T-helper 17 cell (primary cell): Measurements from ENCODE around the gene PCBP3. TPM values are rescaled to one million over a fixed set of nuclear protein-coding genes. Genes with fewer than 3 reads are reported as not detected.
"Not testable (repeated sequence)": the region's sequence is repeated elsewhere in the genome, so short reads cannot be mapped to it uniquely, and the experiment has no call there.

Experiments used
- ATAC-seq: fragments of 150-1000 bp; cut with Tn5 transposase; 2 replicates; pipeline ENCODE4 v1.10.0; 2021; ENCODE audit warnings: mild to moderate bottlenecking, moderate library complexity
- DNase-seq, 3 donors: peaks; one replicate each; pipeline versions ENCODE4 v3.0.0 to v3.0.0-alpha.2; 2020 to 2021
- H3K9me3 ChIP-seq: one replicate; pipeline ENCODE4 v1.7.0; 2013; ENCODE audit warnings: low read length, mild to moderate bottlenecking; ENCODE audit not compliant: control insufficient read depth, poor library complexity, severe bottlenecking
- H3K27ac Mint-ChIP-seq: one replicate; pipeline ENCODE4 v1.8.0; 2022; ENCODE audit warnings: mild to moderate bottlenecking, moderate library complexity, mixed read lengths
- H3K27me3 Mint-ChIP-seq: one replicate; pipeline ENCODE4 v1.8.0; 2022; ENCODE audit warnings: mixed read lengths
- H3K36me3 Mint-ChIP-seq: one replicate; pipeline ENCODE4 v1.8.0; 2022; ENCODE audit warnings: low read depth, mixed read lengths
- H3K4me1 Mint-ChIP-seq: one replicate; pipeline ENCODE4 v1.8.0; 2022; ENCODE audit warnings: mild to moderate bottlenecking, mixed read lengths
- H3K4me3 Mint-ChIP-seq: one replicate; pipeline ENCODE4 v1.8.0; 2022; ENCODE audit warnings: mild to moderate bottlenecking, moderate library complexity, mixed read lengths
- total RNA-seq, 4 donors: library from RNA in 2 of 4; stranded (reverse) in 2 of 4; gene quantifications; one replicate each; pipeline ENCODE4 v1.2.3 and lab custom pipeline; 2022 to 2026

Gene PCBP3
- total RNA-seq, 2 donors from 2014 or later = 0.91 to 4.2 TPM

- H3K4me1 Mint-ChIP-seq, ATAC-seq, H3K9me3 ChIP-seq, H3K36me3 Mint-ChIP-seq, H3K27ac Mint-ChIP-seq, H3K4me3 Mint-ChIP-seq, DNase-seq: not testable (repeated sequence)
- peaks cover 15% of the 10 kb centered on the region for H3K27me3 Mint-ChIP-seq
Observed at GRCh38 chr21:45720204-45720603, 76.7 kb downstream of the PCBP3 start.

- ATAC-seq = no peak
- DNase-seq = no peak
- no peaks in the 10 kb centered on the region for H3K9me3 ChIP-seq
- H3K27ac Mint-ChIP-seq = no peak overlapping the region
- peaks cover 5% of the 10 kb centered on the region for H3K36me3 Mint-ChIP-seq
- H3K27me3 Mint-ChIP-seq = peaks cover 15% of the 10 kb centered on the region
- no peak overlapping the region for H3K4me3 Mint-ChIP-seq
- peaks cover 2% of the 10 kb centered on the region for H3K4me1 Mint-ChIP-seq
Observed at GRCh38 chr21:45721671-45722070, 78.1 kb downstream of the PCBP3 start.

- H3K36me3 Mint-ChIP-seq = peaks cover 4% of the 10 kb centered on the region
- H3K4me3 Mint-ChIP-seq = no peak overlapping the region
- no peak for DNase-seq
- H3K27ac Mint-ChIP-seq = no peak overlapping the region
- H3K9me3 ChIP-seq = no peaks in the 10 kb centered on the region
- H3K27me3 Mint-ChIP-seq = peaks cover 14% of the 10 kb centered on the region
- ATAC-seq = no peak
- H3K4me1 Mint-ChIP-seq = peaks cover 4% of the 10 kb centered on the region
Observed at GRCh38 chr21:45723049-45723958, 79.8 kb downstream of the PCBP3 start.

- peak overlapping the region; percentile 68 for H3K27ac Mint-ChIP-seq
- peaks cover 3% of the 10 kb centered on the region for H3K36me3 Mint-ChIP-seq
- ATAC-seq = no peak
Observed at GRCh38 chr21:45724345-45724961, 80.9 kb downstream of the PCBP3 start.

GRCh38 chr21:45724994-45725843 is 81.7 kb downstream of the PCBP3 start:
- Mint-ChIP-seq H3K4me3 (no peak overlapping the region), H3K36me3 (peaks cover 3% of the 10 kb centered on the region), H3K27ac (peak overlapping the region; percentile 68), H3K27me3 (no peaks in the 10 kb centered on the region), H3K4me1 (peaks cover 6% of the 10 kb centered on the region)
- H3K9me3 ChIP-seq = no peaks in the 10 kb centered on the region
- DNase-seq = no peak
- ATAC-seq = no peak

More at GRCh38 chr21:45724345-45724961, 80.9 kb downstream of the PCBP3 start:
- peaks cover 4% of the 10 kb centered on the region for H3K4me1 Mint-ChIP-seq
- H3K27me3 Mint-ChIP-seq = peaks cover 3% of the 10 kb centered on the region
- no peak for DNase-seq
- H3K4me3 Mint-ChIP-seq = no peak overlapping the region
- H3K9me3 ChIP-seq = no peaks in the 10 kb centered on the region

GRCh38 chr21:45725844-45726200 is 82.3 kb downstream of the PCBP3 start:
- H3K4me3 Mint-ChIP-seq = no peak overlapping the region
- no peaks in the 10 kb centered on the region for H3K9me3 ChIP-seq
- peaks cover 3% of the 10 kb centered on the region for H3K36me3 Mint-ChIP-seq
- no peaks in the 10 kb centered on the region for H3K27me3 Mint-ChIP-seq
- peaks cover 6% of the 10 kb centered on the region for H3K4me1 Mint-ChIP-seq
- no peak overlapping the region for H3K27ac Mint-ChIP-seq
- no peak for DNase-seq
- no peak for ATAC-seq

GRCh38 chr21:45726438-45726837 is 82.9 kb downstream of the PCBP3 start:
- no peak overlapping the region for H3K4me3 Mint-ChIP-seq
- DNase-seq = no peak
- peaks cover 3% of the 10 kb centered on the region for H3K36me3 Mint-ChIP-seq
- no peak for ATAC-seq
- H3K4me1 Mint-ChIP-seq = peaks cover 6% of the 10 kb centered on the region
- no peaks in the 10 kb centered on the region for H3K27me3 Mint-ChIP-seq
- H3K9me3 ChIP-seq = no peaks in the 10 kb centered on the region
- no peak overlapping the region for H3K27ac Mint-ChIP-seq

GRCh38 chr21:45727390-45727789 is 83.9 kb downstream of the PCBP3 start:
- Mint-ChIP-seq H3K4me3 (no peak overlapping the region), H3K36me3 (peaks cover 3% of the 10 kb centered on the region), H3K27me3 (no peaks in the 10 kb centered on the region), H3K4me1 (peaks cover 6% of the 10 kb centered on the region), H3K27ac (no peak overlapping the region)
- no peak for DNase-seq
- ATAC-seq = no peak
- H3K9me3 ChIP-seq = no peaks in the 10 kb centered on the region

GRCh38 chr21:45735259-45736000 is 91.9 kb downstream of the PCBP3 start:
- DNase-seq (no peak), ATAC-seq (no peak)
- Mint-ChIP-seq H3K4me3 (no peak overlapping the region), H3K27ac (no peak overlapping the region), H3K27me3 (peaks cover 4% of the 10 kb centered on the region), H3K36me3 (peaks cover 2% of the 10 kb centered on the region), H3K4me1 (no peaks in the 10 kb centered on the region)
- no peaks in the 10 kb centered on the region for H3K9me3 ChIP-seq

GRCh38 chr21:45736042-45736689 is 92.6 kb downstream of the PCBP3 start:
- H3K36me3 Mint-ChIP-seq = peaks cover 2% of the 10 kb centered on the region
- DNase-seq (no peak), ATAC-seq (no peak)
- no peaks in the 10 kb centered on the region for H3K9me3 ChIP-seq
- H3K27ac Mint-ChIP-seq = no peak overlapping the region
- H3K4me3 Mint-ChIP-seq = no peak overlapping the region
- H3K4me1 Mint-ChIP-seq = no peaks in the 10 kb centered on the region
- H3K27me3 Mint-ChIP-seq = peaks cover 4% of the 10 kb centered on the region

- H3K4me1 Mint-ChIP-seq = no peaks in the 10 kb centered on the region
- peaks cover 4% of the 10 kb centered on the region for H3K27me3 Mint-ChIP-seq
- peaks cover 2% of the 10 kb centered on the region for H3K36me3 Mint-ChIP-seq
- no peak for ATAC-seq
- H3K4me3 Mint-ChIP-seq = no peak overlapping the region
- no peak for DNase-seq
- H3K9me3 ChIP-seq = no peaks in the 10 kb centered on the region
- no peak overlapping the region for H3K27ac Mint-ChIP-seq
Observed at GRCh38 chr21:45736690-45737484, 93.4 kb downstream of the PCBP3 start.
